Measurements from ENCODE around the gene CALHM5. TPM values are rescaled to one million over a fixed set of nuclear protein-coding genes. Genes with fewer than 3 reads are reported as not detected.

Gene CALHM5
- total and polyA plus RNA-seq, 10 of the 15 experiments (the other 5 are each of a cell fraction or from before 2014, with no cell fraction given): not detected

- TF ChIP-seq, protein P1, sequence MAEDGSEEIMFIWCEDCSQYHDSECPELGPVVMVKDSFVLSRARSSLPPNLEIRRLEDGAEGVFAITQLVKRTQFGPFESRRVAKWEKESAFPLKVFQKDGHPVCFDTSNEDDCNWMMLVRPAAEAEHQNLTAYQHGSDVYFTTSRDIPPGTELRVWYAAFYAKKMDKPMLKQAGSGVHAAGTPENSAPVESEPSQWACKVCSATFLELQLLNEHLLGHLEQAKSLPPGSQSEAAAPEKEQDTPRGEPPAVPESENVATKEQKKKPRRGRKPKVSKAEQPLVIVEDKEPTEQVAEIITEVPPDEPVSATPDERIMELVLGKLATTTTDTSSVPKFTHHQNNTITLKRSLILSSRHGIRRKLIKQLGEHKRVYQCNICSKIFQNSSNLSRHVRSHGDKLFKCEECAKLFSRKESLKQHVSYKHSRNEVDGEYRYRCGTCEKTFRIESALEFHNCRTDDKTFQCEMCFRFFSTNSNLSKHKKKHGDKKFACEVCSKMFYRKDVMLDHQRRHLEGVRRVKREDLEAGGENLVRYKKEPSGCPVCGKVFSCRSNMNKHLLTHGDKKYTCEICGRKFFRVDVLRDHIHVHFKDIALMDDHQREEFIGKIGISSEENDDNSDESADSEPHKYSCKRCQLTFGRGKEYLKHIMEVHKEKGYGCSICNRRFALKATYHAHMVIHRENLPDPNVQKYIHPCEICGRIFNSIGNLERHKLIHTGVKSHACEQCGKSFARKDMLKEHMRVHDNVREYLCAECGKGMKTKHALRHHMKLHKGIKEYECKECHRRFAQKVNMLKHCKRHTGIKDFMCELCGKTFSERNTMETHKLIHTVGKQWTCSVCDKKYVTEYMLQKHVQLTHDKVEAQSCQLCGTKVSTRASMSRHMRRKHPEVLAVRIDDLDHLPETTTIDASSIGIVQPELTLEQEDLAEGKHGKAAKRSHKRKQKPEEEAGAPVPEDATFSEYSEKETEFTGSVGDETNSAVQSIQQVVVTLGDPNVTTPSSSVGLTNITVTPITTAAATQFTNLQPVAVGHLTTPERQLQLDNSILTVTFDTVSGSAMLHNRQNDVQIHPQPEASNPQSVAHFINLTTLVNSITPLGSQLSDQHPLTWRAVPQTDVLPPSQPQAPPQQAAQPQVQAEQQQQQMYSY (CRISPR knock-in tag; IDR thresholded peaks at IDR 0.05): no peak
- TF ChIP-seq MYB (IDR thresholded peaks at IDR 0.05; ENCODE audit: borderline replicate concordance, low read depth, low read length) (no peak), CBFB (IDR thresholded peaks at IDR 0.05; ENCODE audit: low read depth) (no peak), ZNF592 (IDR thresholded peaks at IDR 0.05) (no peak), CBX5 (IDR thresholded peaks at IDR 0.05; ENCODE audit: low read depth) (no peak), YBX1 (IDR thresholded peaks at IDR 0.05) (no peak), SPI1 (IDR thresholded peaks at IDR 0.05; ENCODE audit: borderline replicate concordance, insufficient read depth, low read depth, low read length) (no peak), NFXL1 (IDR thresholded peaks at IDR 0.05; ENCODE audit: borderline replicate concordance) (no peak), RUNX3 (IDR thresholded peaks at IDR 0.05; ENCODE audit: low read length) (peak; percentile 46; the same call in 1 of the 2 replicates), CREB1 (IDR thresholded peaks at IDR 0.05; ENCODE audit: low read depth) (no peak), RELA (IDR thresholded peaks at IDR 0.05; ENCODE audit: borderline replicate concordance, partially characterized antibody) (no peak), JUND (IDR thresholded peaks at IDR 0.05; ENCODE audit: low read depth, low read length) (no peak), POLR2AphosphoS2 (IDR thresholded peaks at IDR 0.05; ENCODE audit: low read depth, low read length) (no peak)
- TF ChIP-seq, protein P2, sequence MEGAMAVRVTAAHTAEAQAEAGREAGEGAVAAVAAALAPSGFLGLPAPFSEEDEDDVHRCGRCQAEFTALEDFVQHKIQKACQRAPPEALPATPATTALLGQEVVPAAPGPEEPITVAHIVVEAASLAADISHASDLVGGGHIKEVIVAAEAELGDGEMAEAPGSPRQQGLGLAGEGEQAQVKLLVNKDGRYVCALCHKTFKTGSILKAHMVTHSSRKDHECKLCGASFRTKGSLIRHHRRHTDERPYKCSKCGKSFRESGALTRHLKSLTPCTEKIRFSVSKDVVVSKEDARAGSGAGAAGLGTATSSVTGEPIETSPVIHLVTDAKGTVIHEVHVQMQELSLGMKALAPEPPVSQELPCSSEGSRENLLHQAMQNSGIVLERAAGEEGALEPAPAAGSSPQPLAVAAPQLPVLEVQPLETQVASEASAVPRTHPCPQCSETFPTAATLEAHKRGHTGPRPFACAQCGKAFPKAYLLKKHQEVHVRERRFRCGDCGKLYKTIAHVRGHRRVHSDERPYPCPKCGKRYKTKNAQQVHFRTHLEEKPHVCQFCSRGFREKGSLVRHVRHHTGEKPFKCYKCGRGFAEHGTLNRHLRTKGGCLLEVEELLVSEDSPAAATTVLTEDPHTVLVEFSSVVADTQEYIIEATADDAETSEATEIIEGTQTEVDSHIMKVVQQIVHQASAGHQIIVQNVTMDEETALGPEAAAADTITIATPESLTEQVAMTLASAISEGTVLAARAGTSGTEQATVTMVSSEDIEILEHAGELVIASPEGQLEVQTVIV (IDR thresholded peaks at IDR 0.05; ENCODE audit: borderline replicate concordance, partially characterized antibody): no peak
- TF ChIP-seq, protein P3, sequence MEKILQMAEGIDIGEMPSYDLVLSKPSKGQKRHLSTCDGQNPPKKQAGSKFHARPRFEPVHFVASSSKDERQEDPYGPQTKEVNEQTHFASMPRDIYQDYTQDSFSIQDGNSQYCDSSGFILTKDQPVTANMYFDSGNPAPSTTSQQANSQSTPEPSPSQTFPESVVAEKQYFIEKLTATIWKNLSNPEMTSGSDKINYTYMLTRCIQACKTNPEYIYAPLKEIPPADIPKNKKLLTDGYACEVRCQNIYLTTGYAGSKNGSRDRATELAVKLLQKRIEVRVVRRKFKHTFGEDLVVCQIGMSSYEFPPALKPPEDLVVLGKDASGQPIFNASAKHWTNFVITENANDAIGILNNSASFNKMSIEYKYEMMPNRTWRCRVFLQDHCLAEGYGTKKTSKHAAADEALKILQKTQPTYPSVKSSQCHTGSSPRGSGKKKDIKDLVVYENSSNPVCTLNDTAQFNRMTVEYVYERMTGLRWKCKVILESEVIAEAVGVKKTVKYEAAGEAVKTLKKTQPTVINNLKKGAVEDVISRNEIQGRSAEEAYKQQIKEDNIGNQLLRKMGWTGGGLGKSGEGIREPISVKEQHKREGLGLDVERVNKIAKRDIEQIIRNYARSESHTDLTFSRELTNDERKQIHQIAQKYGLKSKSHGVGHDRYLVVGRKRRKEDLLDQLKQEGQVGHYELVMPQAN (conservative IDR thresholded peaks at IDR 0.05): no peak
These were observed 50.1 kb downstream of the CALHM5 start (continued) for GRCh38 chr6:116561377-116562018.
